SK-N-DZ (cell line): ENCODE results near the gene COLEC12.

Experiments used
- DNase-seq: peaks from one replicate; pipeline ENCODE4 v3.0.0-alpha.2; 2015; ENCODE audit warnings: low spot score

Gene COLEC12

DNA sequence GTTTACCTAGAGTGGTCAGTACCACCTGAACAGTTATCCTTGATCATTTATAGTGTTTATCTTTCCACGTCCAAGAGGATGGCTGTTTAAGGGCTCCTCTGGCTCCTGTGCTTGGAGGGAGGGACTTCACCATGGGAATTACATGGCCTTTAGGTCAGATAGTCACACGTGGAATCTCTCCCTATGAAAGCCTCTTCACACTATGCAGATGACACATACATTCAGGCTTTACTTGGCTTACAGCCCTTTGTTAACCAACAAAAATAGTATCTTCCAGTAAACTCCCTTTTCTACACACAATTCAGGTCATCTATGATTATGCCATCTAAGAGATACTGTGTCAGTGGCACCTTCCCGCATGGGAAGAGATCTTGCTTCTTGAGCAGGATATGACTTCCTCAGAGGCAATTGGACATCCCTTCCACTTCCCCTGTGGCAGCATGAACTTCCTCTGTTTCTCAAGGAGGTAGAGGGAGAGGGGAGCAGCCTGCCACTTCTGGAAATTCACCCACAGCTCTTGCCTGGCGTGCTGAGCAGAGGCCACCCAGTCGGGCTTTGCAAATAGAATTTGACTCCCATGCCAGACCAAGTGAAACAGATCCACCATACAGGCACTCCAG is 53.5 kb downstream of the COLEC12 start:
- no peak for DNase-seq

DNA sequence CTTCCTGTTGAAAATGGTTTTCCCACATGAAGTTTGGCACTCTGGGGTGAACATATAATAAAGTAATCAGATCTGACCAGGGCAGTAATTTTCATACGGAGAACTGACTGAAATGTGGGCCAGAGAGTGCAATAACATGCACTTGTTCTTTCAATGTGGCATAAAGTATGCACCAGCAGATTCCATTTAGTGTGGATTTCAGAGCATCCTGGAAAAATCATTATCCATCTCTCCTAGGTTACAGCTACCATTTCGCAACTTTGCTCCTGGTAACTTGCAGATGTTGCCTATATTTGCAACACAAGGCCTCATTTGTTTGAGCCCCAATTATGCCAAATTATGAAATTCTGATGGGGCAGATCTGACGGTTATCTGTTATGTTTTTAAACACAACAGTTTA is 55.4 kb downstream of the COLEC12 start:
- DNase-seq: no peak

- no peak for DNase-seq
These were observed 61.9 kb downstream of the COLEC12 start for GRCh38 chr18:438571-438970.

- DNase-seq: no peak
These were observed 64.6 kb downstream of the COLEC12 start for GRCh38 chr18:435940-436339.

DNA sequence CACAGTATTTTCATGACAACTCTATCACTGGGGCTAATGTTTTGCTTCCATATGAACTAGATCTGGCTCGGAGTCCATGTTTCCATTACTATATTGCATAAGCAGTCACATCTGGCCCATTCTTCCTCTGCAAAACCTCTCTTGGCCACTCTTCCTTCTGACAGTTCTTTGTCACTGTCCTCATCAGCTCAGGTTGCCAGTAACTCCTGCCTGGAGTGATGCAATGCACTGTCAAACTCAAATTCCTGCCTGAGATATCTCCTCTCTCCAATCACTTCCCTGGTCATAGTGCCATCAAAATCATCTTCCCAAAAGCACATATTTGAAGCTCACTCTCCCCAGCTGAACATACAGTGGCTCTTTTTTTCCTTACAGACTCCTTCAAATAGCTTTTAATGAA is 66.1 kb downstream of the COLEC12 start:
- no peak for DNase-seq

- DNase-seq: no peak
These were observed 66.5 kb downstream of the COLEC12 start for GRCh38 chr18:433960-434359.

- DNase-seq: no peak
These were observed 67.2 kb downstream of the COLEC12 start for GRCh38 chr18:433298-433697.

DNA sequence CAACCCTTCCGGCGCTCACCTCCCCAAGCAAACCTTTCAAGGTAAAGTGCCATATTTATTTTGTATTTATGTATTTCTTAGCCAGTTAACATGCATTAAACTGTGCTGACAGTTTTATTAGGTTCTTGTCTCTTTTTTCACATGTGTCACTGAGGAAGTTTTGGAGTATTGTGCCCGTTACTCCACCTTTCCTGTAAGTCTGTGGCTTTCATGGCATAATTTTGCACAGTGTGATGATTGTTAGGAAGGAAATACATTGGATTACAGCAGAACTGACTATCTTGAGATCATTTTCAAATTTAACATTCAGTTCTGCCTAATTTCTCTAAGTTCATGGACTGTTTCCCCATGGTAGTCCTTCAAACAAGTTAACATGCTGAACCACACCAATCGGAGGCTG is 67.7 kb downstream of the COLEC12 start:
- DNase-seq: no peak

GRCh38 chr18:429030-429429 is 71.5 kb downstream of the COLEC12 start:
- no peak for DNase-seq

GRCh38 chr18:427005-427404 is 73.5 kb downstream of the COLEC12 start:
- DNase-seq: no peak

- DNase-seq: no peak
These were observed 75.3 kb downstream of the COLEC12 start for GRCh38 chr18:425106-425745.

GRCh38 chr18:424668-425067 is 75.8 kb downstream of the COLEC12 start:
- DNase-seq: no peak

DNA sequence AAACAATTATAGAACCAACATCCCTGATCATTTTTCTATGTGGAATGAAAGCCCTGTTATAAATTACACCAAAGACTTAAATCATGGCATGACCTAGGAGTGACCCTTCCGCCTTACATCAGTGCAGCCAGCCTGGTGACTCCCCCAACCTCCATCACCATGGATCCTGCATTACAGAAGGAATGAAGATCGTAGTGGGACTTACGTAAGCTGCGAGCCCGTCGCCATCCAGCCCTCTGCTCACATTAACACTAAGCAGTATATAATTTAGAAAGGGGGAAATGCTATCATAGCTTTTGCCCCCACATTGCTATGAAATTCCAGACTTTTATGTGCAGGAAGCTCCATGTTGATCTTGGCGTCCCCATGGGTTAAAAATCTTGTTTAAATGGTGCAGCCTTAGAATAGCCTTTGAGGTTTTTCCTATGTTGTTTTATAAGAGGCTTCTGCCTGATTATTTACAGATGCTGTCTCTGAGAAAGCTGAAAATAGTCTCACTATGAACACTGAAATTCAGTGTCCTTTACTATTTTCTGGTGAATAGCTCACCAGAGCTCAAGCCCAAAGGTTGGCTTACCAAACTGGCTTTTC is 76.3 kb downstream of the COLEC12 start:
- no peak for DNase-seq

GRCh38 chr18:422966-423365 is 77.5 kb downstream of the COLEC12 start:
- no peak for DNase-seq

- no peak for DNase-seq
These were observed 79.0 kb downstream of the COLEC12 start for GRCh38 chr18:421247-422155.

DNA sequence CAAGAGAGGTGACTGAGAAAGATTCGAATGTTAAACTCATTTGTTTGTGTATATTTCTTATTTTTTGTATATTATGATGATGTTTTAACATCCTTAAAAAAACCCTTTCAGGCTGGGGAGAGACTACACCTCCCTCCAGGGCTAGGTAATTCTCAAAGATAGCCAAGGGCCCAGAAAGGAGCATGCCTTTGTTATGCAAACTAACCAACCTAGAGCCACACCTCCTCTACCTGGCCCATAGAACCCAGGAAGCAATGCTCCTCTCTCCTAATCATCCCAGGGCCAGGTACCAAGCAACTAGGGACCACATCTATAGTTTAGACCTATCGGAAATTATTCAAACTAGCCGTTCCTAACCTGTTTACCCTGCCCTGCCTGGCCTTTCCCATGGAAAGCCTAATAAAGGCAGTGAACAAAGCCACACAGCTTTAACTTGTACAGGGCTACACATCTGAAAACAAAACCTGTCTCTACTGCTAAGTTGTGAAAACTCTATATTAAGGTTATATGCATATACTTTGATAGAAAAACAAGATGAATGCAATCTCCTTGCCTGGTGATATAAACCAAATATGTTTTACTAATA is 79.7 kb downstream of the COLEC12 start:
- no peak for DNase-seq

DNA sequence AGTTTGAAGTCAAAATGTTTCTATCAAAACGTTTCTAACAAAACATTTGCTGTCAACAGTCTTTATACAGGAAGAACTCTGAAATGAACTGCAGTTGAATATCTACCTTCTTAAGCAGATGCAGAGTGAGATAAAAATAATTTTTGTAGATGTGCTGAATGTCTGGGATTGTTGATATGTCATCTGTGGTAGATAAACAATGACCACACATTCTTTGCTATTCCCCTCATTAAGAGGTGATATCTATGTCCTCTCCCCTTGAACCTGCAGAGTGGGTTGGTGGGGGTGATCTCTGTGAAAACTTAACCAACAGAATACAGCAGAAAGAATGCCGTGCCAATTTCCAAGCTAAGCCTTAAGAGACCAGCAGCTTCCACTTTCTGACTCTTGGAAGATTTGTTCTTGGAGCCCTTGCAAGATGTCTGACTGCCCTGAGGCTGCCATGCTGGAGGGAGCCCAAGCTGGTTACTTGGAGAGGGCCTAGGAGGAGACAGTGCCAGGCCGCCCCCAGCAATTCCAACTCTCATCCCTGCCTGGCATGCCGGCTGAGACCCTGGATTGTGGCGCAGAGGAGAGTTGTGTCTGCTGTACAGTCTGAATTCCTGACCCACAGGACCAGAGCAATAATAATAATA is 80.8 kb downstream of the COLEC12 start:
- DNase-seq: no peak

GRCh38 chr18:417495-417894 is 83.0 kb downstream of the COLEC12 start:
- no peak for DNase-seq

- no peak for DNase-seq
These were observed 83.6 kb downstream of the COLEC12 start for GRCh38 chr18:416930-417329.

GRCh38 chr18:415617-416612 is 84.6 kb downstream of the COLEC12 start:
- DNase-seq: peak; percentile 18
